GM23338 (cell line): ENCODE results near the gene GABPA. TPM values are rescaled to one million over a fixed set of nuclear protein-coding genes. Genes with fewer than 3 reads are reported as not detected.
"Not testable (repeated sequence)": the region's sequence is repeated elsewhere in the genome, so short reads cannot be mapped to it uniquely, and the experiment has no call there.

ENCODE experiments used
- ATAC-seq: fragments of 200-7000 bp; cut with Tn5 transposase; 3 replicates; pipeline ENCODE4 v1.9.1; 2020
- DNase-seq: peaks from one replicate; pipeline ENCODE4 v3.0.0-alpha.2; 2015; ENCODE audit warnings: low spot score
- H2AFZ ChIP-seq: fragments of 200-600 bp; sonication (generic); 2 replicates; pipeline ENCODE4 v1.8.0; 2016; ENCODE audit warnings: antibody characterized with exemption, mild to moderate bottlenecking, moderate library complexity
- H3F3A ChIP-seq: fragments of 200-600 bp; sonication (generic); replicated peaks from 2 replicates; pipeline ENCODE4 v1.8.0; 2017; ENCODE audit warnings: antibody characterized with exemption, mixed run types, low read depth
- H3K27ac ChIP-seq: fragments of 200-600 bp; sonication (generic); 2 replicates; pipeline ENCODE4 v1.6.1; 2016; ENCODE audit warnings: low read depth
- H3K27me3 ChIP-seq: fragments of 200-600 bp; sonication (generic); 2 replicates; pipeline ENCODE4 v1.8.0; 2016; ENCODE audit warnings: mild to moderate bottlenecking, mixed run types, moderate library complexity; ENCODE audit not compliant: insufficient read depth
- H3K36me3 ChIP-seq: fragments of 200-600 bp; sonication (generic); 2 replicates; pipeline ENCODE4 v1.8.0; 2016; ENCODE audit warnings: mild to moderate bottlenecking; ENCODE audit not compliant: insufficient read depth
- H3K4me1 ChIP-seq: fragments of 200-600 bp; sonication (generic); 2 replicates; pipeline ENCODE4 v1.8.0; 2016; ENCODE audit warnings: mild to moderate bottlenecking, moderate library complexity; ENCODE audit not compliant: insufficient read depth
- H3K4me2 ChIP-seq: fragments of 200-600 bp; sonication (generic); 2 replicates; pipeline ENCODE4 v1.7.1; 2017; ENCODE audit warnings: mixed run types
- H3K4me3 ChIP-seq: fragments of 200-600 bp; sonication (generic); 2 replicates; pipeline ENCODE4 v1.6.1; 2016; ENCODE audit warnings: mixed run types
- H3K79me2 ChIP-seq: fragments of 200-600 bp; sonication (generic); replicated peaks from 2 replicates; pipeline ENCODE4 v1.8.0; 2017; ENCODE audit warnings: mild to moderate bottlenecking; ENCODE audit not compliant: insufficient read depth
- H3K9me2 ChIP-seq: fragments of 200-600 bp; sonication (generic); 2 replicates; pipeline ENCODE4 v1.8.0; 2017; ENCODE audit not compliant: insufficient read depth
- H4K20me1 ChIP-seq: fragments of 200-600 bp; sonication (generic); replicated peaks from 2 replicates; pipeline ENCODE4 v1.8.0; 2017; ENCODE audit warnings: mild to moderate bottlenecking; ENCODE audit not compliant: insufficient read depth
- H3K27ac Mint-ChIP-seq: 2 replicates; pipeline ENCODE4 v1.8.0; 2020; ENCODE audit warnings: inconsistent platforms, mild to moderate bottlenecking, moderate library complexity, mixed read lengths
- H3K27me3 Mint-ChIP-seq: 3 replicates; pipeline ENCODE4 v1.8.0; 2022; ENCODE audit warnings: low read depth, mild to moderate bottlenecking, moderate library complexity, mixed read lengths, inconsistent platforms; ENCODE audit not compliant: insufficient read depth, poor library complexity
- H3K36me3 Mint-ChIP-seq: 3 replicates; pipeline ENCODE4 v1.8.0; 2021; ENCODE audit warnings: low read depth, mild to moderate bottlenecking, inconsistent platforms, moderate library complexity, mixed read lengths
- H3K4me1 Mint-ChIP-seq: 3 replicates; pipeline ENCODE4 v1.8.0; 2020; ENCODE audit warnings: mild to moderate bottlenecking, inconsistent platforms, mixed read lengths
- H3K4me3 Mint-ChIP-seq: 3 replicates; pipeline ENCODE4 v1.8.0; 2021; ENCODE audit warnings: moderate library complexity, mild to moderate bottlenecking, inconsistent platforms, mixed read lengths
- H3K9me3 Mint-ChIP-seq: 3 replicates; pipeline ENCODE4 v1.8.0; 2020; ENCODE audit warnings: moderate library complexity, mild to moderate bottlenecking, inconsistent platforms, mixed read lengths
- CTCF ChIP-seq, 2 experiments: fragments of 200-600 bp in 1 of 2; sonication (generic) in 1 of 2; conservative IDR thresholded peaks; 2 replicates each; pipeline versions ENCODE4 v1.5.1 to v1.6.1; 2016 to 2017; ENCODE audit warnings: antibody characterized with exemption in 2 of 2, low read depth in 2 of 2, mild to moderate bottlenecking in 2 of 2, moderate library complexity in 1 of 2
- ETS1 ChIP-seq: IDR thresholded peaks from 2 replicates; pipeline ENCODE4 v1.6.1; 2016; ENCODE audit warnings: antibody characterized with exemption
- EZH2 ChIP-seq: fragments of 200-600 bp; sonication (generic); IDR thresholded peaks from one replicate; pipeline ENCODE4 v1.8.0; 2017; ENCODE audit warnings: antibody characterized with exemption, mild to moderate bottlenecking, low read depth; ENCODE audit not compliant: unreplicated experiment
- EZH2phosphoT487 ChIP-seq: fragments of 200-600 bp; sonication (generic); IDR thresholded peaks from one replicate; pipeline ENCODE4 v1.8.1; 2018; ENCODE audit warnings: antibody characterized with exemption; ENCODE audit not compliant: unreplicated experiment
- JUNB ChIP-seq: IDR thresholded peaks from one replicate; pipeline ENCODE4 v1.6.1; 2016; ENCODE audit warnings: antibody characterized with exemption; ENCODE audit not compliant: unreplicated experiment
- NANOG ChIP-seq: IDR thresholded peaks from 2 replicates; pipeline ENCODE4 v1.6.1; 2016; ENCODE audit warnings: antibody characterized with exemption, borderline replicate concordance
- STAT1 ChIP-seq: IDR thresholded peaks from one replicate; pipeline ENCODE4 v1.6.1; 2016; ENCODE audit warnings: antibody characterized with exemption; ENCODE audit not compliant: unreplicated experiment
- ZNF114 ChIP-seq: fragments of 250-450 bp; sonication (Bioruptor Pico); IDR thresholded peaks from 2 replicates; pipeline ENCODE4 v1.5.0; 2020; ENCODE audit warnings: mild to moderate bottlenecking, moderate library complexity
- ZNF331 ChIP-seq: fragments of 250-450 bp; sonication (Bioruptor Pico); IDR thresholded peaks from 2 replicates; pipeline ENCODE4 v1.5.0; 2020; ENCODE audit warnings: low read depth, mild to moderate bottlenecking, moderate library complexity
- polyA plus RNA-seq: library from polyadenylated mRNA; unstranded; fragments of >200 nt; fragmentation: Nextera tagmentation; extraction: Ambion mirVana; gene quantifications from 2 replicates; pipeline ENCODE4 v1.2.1, GENCODE V29; 2016
- total RNA-seq: library from RNA; depleted of rRNA; stranded (reverse); fragments of >200 nt; shearing (Covaris generic); gene quantifications from 2 replicates; pipeline ENCODE4 v1.2.3, GENCODE V29; 2014
- TF ChIP-seq, protein P1 (sequence below): IDR thresholded peaks from one replicate; pipeline ENCODE4 v1.6.1; 2018; ENCODE audit warnings: antibody characterized with exemption; ENCODE audit not compliant: unreplicated experiment

Gene GABPA
- total and polyA plus RNA-seq, 2 experiments from 2014 or later, result 8.5 to 28.6 TPM

DNA sequence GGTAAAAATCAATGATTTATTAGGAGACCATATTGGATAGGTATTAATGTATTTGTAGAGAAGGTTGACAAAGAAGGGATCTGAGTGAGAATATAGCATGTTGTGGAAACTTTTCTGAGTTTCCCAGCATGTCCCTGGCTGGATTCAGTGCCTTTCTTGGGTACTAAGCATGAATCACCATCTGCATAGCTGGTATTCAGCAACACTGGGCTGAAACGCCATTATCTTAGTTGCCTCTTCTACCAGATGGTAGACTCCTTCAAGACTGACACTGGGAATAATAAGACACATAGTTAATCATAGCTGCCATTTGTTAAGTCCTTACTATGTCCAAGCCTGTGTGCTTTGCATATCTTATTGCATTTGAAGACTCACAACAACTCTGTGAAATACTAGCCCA is 45.5 kb upstream of the GABPA start:
- ATAC-seq (no peak), DNase-seq (no peak)
- no peaks in the 10 kb centered on the region for H3K79me2 ChIP-seq
- H3K27ac ChIP-seq, result no peak overlapping the region
- Mint-ChIP-seq H3K36me3 (no peaks in the 10 kb centered on the region), H3K27ac (no peak overlapping the region), H3K4me1 (no peaks in the 10 kb centered on the region), H3K9me3 (no peaks in the 10 kb centered on the region), H3K4me3 (no peak overlapping the region), H3K27me3 (peaks cover 2% of the 10 kb centered on the region)
- TF ChIP-seq EZH2 (no peak), JUNB (no peak), STAT1 (no peak), ZNF114 (no peak), NANOG (no peak), EZH2phosphoT487 (no peak), ZNF331 (CRISPR knock-in tag) (no peak), CTCF (conservative IDR thresholded peaks at IDR 0.05; ENCODE audit: low read depth in 2 of 2) (no peak)
- TF ChIP-seq, protein P1, sequence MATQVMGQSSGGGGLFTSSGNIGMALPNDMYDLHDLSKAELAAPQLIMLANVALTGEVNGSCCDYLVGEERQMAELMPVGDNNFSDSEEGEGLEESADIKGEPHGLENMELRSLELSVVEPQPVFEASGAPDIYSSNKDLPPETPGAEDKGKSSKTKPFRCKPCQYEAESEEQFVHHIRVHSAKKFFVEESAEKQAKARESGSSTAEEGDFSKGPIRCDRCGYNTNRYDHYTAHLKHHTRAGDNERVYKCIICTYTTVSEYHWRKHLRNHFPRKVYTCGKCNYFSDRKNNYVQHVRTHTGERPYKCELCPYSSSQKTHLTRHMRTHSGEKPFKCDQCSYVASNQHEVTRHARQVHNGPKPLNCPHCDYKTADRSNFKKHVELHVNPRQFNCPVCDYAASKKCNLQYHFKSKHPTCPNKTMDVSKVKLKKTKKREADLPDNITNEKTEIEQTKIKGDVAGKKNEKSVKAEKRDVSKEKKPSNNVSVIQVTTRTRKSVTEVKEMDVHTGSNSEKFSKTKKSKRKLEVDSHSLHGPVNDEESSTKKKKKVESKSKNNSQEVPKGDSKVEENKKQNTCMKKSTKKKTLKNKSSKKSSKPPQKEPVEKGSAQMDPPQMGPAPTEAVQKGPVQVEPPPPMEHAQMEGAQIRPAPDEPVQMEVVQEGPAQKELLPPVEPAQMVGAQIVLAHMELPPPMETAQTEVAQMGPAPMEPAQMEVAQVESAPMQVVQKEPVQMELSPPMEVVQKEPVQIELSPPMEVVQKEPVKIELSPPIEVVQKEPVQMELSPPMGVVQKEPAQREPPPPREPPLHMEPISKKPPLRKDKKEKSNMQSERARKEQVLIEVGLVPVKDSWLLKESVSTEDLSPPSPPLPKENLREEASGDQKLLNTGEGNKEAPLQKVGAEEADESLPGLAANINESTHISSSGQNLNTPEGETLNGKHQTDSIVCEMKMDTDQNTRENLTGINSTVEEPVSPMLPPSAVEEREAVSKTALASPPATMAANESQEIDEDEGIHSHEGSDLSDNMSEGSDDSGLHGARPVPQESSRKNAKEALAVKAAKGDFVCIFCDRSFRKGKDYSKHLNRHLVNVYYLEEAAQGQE, result no peak
- H3K36me3 ChIP-seq, result no peaks in the 10 kb centered on the region
- H3K4me1 ChIP-seq, result no peaks in the 10 kb centered on the region
- H2AFZ ChIP-seq, result no peak overlapping the region
- H3K4me2 ChIP-seq, result no peak overlapping the region
- no peaks in the 10 kb centered on the region for H4K20me1 ChIP-seq
- H3K9me2 ChIP-seq, result no peaks in the 10 kb centered on the region
- no peaks in the 10 kb centered on the region for H3K27me3 ChIP-seq
- H3K4me3 ChIP-seq, result no peak overlapping the region
- no peaks in the 10 kb centered on the region for H3F3A ChIP-seq

GRCh38 chr21:25691976-25692375 is 42.8 kb upstream of the GABPA start:
- peaks cover 9% of the 10 kb centered on the region; the same call in 2 of the 3 replicates for H3K36me3 Mint-ChIP-seq
- H3K27ac Mint-ChIP-seq, result no peak overlapping the region
- Histone ChIP-seq H4K20me1 (no peaks in the 10 kb centered on the region), H3K9me2 (no peaks in the 10 kb centered on the region), H3K4me3 (no peak overlapping the region), H3K4me1 (no peaks in the 10 kb centered on the region), H3K79me2 (no peaks in the 10 kb centered on the region), H3K27me3 (no peaks in the 10 kb centered on the region), H3K36me3 (no peaks in the 10 kb centered on the region), H3F3A (no peaks in the 10 kb centered on the region), H3K27ac (no peak overlapping the region), H2AFZ (no peak overlapping the region), H3K4me2 (no peak overlapping the region)
- H3K4me1 Mint-ChIP-seq, result no peaks in the 10 kb centered on the region
- no peak for ATAC-seq
- H3K9me3 Mint-ChIP-seq, result peaks cover 8% of the 10 kb centered on the region
- no peak for DNase-seq
- H3K4me3 Mint-ChIP-seq, result no peak overlapping the region
- TF ChIP-seq NANOG (no peak), ZNF114 (no peak), ETS1 (no peak), EZH2phosphoT487 (no peak)
- TF ChIP-seq, protein P1, result no peak
- H3K27me3 Mint-ChIP-seq, result no peaks in the 10 kb centered on the region

DNA sequence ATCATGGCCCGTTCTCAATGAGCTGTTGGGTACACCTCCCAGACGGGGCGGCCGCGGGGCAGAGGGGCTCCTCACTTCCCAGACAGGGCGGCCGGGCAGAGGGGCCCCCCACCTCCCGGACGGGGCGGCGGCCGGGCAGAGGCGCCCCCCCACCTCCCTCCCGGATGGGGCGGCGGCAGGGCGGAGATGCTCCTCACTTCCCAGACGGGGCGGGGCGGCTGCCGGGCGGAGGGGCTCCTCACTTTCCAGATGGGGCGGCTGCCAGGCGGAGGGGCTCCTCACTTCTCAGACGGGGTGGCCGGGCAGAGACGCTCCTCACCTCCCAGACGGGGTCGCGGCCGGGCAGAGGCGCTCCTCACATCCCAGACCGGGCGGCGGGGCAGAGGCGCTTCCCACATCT is 39.3 kb upstream of the GABPA start:
- H3K36me3 ChIP-seq, H3K4me3 Mint-ChIP-seq, H3K27me3 ChIP-seq, H3K79me2 ChIP-seq, H3K27me3 Mint-ChIP-seq, H3K9me2 ChIP-seq, H3K27ac Mint-ChIP-seq, H4K20me1 ChIP-seq, H2AFZ ChIP-seq, H3K4me1 ChIP-seq, H3F3A ChIP-seq, ATAC-seq, H3K4me3 ChIP-seq, H3K4me1 Mint-ChIP-seq, H3K27ac ChIP-seq, DNase-seq, H3K4me2 ChIP-seq: not testable (repeated sequence)
- Mint-ChIP-seq H3K9me3 (peaks cover 10% of the 10 kb centered on the region), H3K36me3 (peaks cover 14% of the 10 kb centered on the region)
